Hematopoietic multipotent progenitor cell treated with erythropoietin and hydrocortisone succinate and interleukin-3 and kit ligand, for 4 days (in vitro differentiated cells): ENCODE results near the gene CHMP6.
A peak's percentile ranks its signal among the peaks of the same experiment; 100 is the strongest.

Source experiments
- DNase-seq: peaks from one replicate; pipeline ENCODE4 v3.0.0-alpha.2; 2015

CHMP6 gene

GRCh38 chr17:80995131-80995530 is 3.5 kb downstream of the CHMP6 start:
- no peak for DNase-seq

DNA sequence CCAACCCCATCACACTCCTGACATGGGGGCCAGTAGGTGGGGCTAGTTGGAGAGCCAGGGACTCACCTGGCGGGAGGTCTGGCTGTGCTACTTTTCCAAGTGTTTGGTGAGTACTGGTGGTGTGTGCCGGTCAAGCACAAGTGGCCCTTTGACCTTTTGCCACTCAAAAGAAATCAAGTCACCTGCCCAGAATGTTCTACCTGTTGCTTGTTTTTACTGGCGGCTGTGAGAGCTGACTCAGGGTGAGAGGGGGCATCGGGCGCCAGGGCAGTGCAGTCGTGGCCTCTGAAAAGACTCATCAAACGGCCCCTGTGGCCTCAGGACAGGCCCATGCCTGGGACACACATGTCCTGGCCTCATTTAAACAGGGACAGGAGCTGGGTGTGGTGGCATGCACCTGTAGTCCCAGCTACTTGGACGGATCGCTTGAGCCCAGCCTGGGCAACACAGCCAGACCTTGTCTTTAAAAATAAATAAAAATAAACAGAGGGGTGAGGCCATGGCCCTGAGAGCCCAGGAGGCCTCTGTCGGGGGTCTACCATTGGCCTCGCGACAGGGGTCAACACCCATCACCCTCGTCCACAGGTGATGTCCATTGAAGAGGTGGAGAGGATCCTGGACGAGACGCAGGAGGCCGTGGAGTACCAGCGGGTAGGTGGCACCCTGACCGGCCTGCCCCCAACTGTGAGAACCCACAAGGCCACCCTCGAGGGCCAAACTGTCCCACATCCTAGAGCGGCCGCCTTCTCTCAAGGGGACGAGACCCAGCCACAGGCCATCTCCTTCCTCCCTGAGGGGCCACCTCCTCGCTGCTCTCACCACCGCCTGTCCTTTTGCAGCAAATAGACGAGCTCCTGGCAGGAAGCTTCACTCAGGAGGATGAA is 5.0 kb downstream of the CHMP6 start:
- no peak for DNase-seq

DNA sequence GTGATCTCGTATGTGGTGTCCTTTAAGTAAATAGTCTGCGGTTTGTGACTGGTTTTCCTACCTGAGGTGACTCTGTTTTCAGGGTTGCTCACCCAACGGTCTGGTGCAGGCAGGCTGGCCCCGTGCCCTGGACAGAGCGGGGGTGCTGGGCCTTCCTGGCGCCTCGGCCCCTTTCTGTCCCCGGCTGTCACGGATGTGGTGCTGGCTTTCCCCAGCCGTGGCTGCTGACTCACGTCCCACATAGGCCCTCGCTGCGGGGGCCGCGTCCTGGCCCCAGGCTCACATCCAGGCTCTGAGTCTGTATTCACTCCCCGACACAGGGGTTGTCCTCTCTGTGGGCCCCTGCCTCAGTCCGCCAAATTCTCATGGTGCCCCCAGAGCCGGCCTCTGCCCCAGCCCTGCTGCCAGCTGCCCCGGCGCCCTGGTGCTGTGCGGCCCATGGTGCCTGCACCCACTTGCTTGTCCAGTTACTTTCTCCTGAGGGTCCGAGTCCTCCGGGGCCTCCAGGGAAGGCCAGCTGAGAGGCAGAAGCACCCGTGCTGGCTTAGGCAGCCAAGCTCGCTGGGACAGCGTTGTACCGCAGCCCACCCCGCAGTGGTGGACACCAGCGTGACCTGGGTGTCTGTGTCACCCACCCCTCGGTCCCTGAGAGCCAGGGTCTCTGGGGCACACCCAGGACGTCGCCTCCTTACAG is 5.9 kb downstream of the CHMP6 start:
- DNase-seq = no peak

DNA sequence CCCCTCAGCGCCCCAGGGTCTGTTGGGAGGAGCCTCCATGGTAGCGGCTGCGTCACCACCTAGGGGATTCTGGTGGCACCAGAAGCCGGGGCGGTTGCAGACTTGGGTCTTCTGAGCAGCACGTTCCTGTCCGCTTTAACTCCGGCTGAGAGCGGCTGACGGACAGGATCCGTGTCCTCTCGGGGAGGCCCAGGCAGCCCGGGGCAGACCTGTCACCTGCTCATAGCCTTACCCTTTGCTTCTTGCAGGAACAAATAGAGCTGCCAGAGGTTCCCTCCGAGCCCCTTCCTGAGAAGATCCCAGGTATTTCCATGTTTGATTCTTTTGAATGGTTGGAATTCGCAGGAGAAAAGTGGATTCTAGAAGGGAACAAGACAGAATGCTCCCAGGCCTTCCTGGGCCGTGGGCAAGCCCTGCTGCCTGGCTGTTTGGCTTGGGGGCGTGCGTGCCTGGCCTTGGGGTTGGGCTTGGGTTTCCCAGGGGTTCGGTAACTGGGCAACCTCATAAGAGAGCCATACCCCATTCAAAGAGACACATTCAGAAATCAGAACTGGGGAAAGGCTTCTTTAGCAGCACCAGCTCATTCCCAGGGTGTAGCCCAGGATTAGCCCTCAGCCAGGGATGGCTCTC is 6.6 kb downstream of the CHMP6 start:
- no peak for DNase-seq

DNA sequence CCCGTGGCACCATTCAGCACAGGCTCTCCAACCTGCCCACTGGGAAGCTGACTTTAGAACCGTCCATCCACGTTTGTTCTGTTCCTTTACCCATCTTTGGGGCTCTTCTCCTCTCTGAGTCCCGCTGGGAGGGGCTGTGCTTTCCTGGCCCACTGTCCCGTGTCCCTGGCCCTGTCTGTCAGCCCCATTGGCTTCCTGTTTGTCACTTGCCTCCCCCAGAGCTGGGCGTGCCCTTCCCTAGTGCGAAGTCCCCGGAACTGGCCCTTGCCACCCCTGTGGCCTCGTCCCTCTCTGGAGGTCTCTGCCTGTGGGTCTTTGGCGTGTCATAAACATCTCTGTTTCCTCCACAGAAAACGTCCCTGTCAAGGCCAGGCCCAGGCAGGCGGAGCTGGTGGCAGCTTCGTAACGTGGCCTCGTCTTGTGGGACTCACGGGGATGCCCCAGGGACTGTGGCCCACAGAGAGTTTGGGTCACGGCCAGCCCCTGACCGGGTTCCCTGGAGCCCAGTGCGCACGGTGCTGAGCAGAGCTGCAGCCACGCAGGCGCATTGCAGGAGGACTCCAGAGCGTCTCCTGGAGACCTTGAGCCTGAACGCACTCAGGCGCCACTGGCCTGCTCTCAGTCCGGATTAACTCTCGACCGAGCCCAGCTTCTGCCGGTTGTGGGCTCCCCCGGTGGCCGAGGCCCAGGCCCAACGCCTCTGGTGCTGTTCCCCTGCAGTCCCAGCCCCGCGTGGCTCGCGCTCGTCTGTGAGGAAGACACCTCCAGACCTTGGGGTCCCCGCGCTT is 7.3 kb downstream of the CHMP6 start:
- DNase-seq = no peak

DNA sequence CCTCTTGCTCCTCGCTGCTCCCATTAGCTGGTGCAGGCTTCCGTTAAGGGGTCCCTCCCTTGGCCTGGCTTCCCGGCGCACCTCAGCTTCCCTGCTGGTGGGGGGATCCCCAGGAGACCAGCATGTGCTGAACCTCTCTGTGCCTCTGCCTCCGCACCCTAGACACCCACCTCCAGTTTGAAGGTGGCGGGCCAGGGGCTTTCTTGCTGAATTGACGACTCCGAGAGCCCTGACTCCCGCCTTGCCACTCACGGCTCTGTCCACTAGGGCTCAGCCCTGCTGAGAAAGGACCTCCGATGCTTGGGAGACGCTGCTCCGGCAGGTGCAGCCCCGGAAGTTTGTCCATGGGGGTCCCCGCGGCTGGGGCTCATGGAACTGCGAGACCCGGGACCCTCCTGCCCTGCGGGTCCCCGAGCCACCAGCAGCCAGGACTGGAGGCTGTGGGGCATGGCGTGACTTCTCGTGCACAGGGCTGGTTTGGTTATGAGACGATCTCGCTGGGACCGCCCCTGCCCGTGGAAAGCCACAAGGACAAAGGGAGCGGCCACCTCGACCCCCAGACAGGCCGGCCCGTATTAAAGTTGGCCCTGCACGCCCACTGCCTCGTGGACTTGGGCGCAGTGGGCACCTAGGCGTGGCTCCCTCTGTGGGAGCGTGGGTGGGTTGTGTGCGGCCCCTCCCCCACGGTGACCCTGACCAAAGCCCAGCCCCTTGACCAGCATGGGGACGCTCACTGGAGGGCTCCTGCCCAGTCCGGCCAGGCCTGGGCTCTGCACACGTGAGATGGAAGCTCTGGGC is 8.1 kb downstream of the CHMP6 start:
- no peak for DNase-seq

DNA sequence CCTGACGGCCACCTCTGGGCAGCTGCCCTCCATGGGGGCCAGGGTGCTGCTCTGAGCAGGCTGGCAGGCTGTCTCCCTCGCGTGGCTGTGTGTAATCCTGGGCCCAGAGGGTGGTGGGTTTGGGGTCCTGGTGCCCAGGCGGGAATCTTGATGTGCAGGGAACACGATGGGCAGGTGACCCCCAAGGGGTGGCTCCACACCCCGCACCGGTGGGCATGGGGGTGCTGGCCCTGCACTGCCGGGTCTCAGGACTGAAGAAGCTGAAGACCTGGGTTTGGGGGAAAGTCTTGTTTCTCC is 8.6 kb downstream of the CHMP6 start:
- DNase-seq = no peak

- no peak for DNase-seq
These were observed 9.2 kb downstream of the CHMP6 start for GRCh38 chr17:81000631-81001357.

- DNase-seq = no peak
These were observed 10.4 kb downstream of the CHMP6 start for GRCh38 chr17:81002013-81002384.

DNA sequence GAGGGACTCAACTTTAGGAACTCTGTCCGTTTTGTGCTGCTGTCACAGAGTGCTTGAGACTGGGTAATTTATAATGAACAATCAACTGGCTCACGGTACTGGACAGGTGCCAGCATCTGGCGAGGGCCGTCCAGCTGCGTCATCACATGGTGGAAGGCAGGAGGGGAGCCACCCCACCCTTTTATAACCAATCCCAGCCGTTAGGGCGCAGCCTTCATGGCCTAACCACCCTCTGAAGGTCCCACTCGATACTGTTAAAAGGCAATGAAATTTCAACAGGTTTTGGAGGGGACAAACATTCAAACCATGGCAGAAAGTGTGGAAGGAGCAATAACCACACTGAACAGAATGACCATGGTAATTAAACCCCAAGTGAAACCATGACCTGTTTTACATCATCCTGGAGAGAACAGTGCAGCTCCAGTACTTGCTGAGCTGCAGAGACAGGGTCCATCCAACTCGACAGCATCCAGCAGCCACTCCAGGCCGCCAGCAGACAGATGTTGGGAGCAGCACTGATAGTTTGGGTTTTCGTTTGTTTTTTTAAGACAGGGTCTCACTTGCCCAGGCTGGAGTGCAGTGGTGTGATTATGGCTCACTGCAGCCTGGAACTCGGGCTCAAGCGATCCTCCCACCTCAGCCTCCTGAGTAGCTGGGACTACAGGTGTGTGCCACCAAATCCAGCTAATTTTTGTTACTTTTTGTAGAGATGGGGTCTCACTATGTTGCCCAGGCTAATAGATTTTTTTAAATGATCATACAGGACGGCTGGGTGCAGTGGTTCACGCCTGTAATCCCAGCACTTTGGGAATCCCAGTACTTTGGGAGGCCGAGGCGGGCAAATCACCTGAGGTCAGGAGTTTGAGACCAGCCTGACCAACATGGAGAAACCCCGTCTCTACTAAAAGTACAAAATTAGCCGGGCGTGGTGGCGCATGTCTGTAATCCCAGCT is 11.0 kb downstream of the CHMP6 start:
- peak; percentile 83 for DNase-seq

GRCh38 chr17:81003711-81004475 is 12.3 kb downstream of the CHMP6 start:
- DNase-seq = peak; percentile 44

- no peak for DNase-seq
These were observed 15.2 kb downstream of the CHMP6 start for GRCh38 chr17:81006891-81007290.

DNA sequence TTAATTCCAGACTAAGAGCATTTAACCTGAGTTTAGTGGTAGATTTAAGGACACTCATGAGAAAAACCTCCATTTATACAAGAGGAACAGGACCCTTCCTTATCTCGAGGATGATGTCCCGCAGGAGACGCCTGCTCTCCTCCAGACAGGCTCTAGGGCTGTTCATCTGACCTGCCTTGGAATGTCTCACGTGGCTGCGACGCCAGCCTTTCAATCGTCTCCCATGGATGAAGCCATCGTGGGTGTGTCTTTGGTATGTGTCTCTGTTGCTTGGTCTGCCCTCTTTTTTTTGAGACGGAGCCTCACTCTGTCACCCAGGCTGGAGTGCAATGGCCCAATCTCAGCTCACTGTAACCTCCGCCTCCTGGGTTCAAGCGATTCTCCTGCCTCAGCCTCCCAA is 16.5 kb downstream of the CHMP6 start:
- no peak for DNase-seq

- no peak for DNase-seq
These were observed 17.5 kb downstream of the CHMP6 start for GRCh38 chr17:81009136-81009535.

GRCh38 chr17:81010935-81011334 is 19.3 kb downstream of the CHMP6 start:
- no peak for DNase-seq

- DNase-seq = no peak
These were observed 20.3 kb downstream of the CHMP6 start for GRCh38 chr17:81011951-81012350.

GRCh38 chr17:81012574-81013447 is 21.2 kb downstream of the CHMP6 start:
- DNase-seq = no peak

- no peak for DNase-seq
These were observed 22.0 kb downstream of the CHMP6 start for GRCh38 chr17:81013642-81014041.

GRCh38 chr17:81015136-81015535 is 23.5 kb downstream of the CHMP6 start:
- DNase-seq = no peak
